HUES48 (cell line): ENCODE measurements around the gene SLC9A7.

Experiments
- H3K27ac ChIP-seq: one replicate; pipeline ENCODE4 v1.7.0; 2013; ENCODE audit warnings: low read depth, low read length, inconsistent platforms
- H3K27me3 ChIP-seq: 2 replicates; pipeline ENCODE4 v1.6.1; 2013; ENCODE audit warnings: mild to moderate bottlenecking, low read length; ENCODE audit not compliant: control insufficient read depth, insufficient read depth
- H3K36me3 ChIP-seq: 2 replicates; pipeline ENCODE4 v1.6.1; 2013; ENCODE audit warnings: low read length; ENCODE audit not compliant: control insufficient read depth, insufficient read depth
- H3K4me1 ChIP-seq: 2 replicates; pipeline ENCODE4 v1.6.1; 2013; ENCODE audit warnings: mild to moderate bottlenecking, low read length; ENCODE audit not compliant: control insufficient read depth, insufficient read depth
- H3K4me3 ChIP-seq: 2 replicates; pipeline ENCODE4 v1.5.1; 2013; ENCODE audit warnings: mild to moderate bottlenecking, low read depth, low read length
- H3K9ac ChIP-seq: 2 replicates; pipeline ENCODE4 v1.6.1; 2013; ENCODE audit warnings: mild to moderate bottlenecking, low read depth, low read length, moderate library complexity
- H3K9me3 ChIP-seq: 2 replicates; pipeline ENCODE4 v1.6.1; 2013; ENCODE audit warnings: low read length; ENCODE audit not compliant: control insufficient read depth, insufficient read depth

The SLC9A7 gene

DNA sequence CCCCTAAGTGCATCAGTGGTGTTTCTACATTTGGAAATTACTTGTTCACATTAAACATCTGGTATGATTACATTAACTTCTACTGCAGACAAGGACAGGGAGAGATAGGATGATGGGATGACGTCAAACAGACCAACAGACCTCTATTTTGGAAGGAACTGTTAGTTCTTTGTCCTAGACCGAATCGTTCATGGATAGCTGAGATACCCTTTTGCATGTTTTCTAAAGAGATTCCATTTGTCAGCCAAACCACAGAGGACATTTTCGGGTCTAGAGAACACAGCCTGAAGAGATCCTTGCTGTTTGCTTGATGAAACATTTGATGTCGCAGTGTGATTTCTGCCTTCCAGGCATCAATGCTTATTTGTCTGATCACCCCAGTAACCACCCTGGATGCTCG is 157.6 kb downstream of the SLC9A7 start:
- H3K9ac ChIP-seq, result no peak overlapping the region
- peaks cover 26% of the 10 kb centered on the region; the same call in 1 of the 2 replicates for H3K36me3 ChIP-seq
- no peaks in the 10 kb centered on the region for H3K4me1 ChIP-seq
- no peak overlapping the region for H3K4me3 ChIP-seq
- no peaks in the 10 kb centered on the region for H3K9me3 ChIP-seq
- H3K27ac ChIP-seq, result no peak overlapping the region
- no peaks in the 10 kb centered on the region for H3K27me3 ChIP-seq

DNA sequence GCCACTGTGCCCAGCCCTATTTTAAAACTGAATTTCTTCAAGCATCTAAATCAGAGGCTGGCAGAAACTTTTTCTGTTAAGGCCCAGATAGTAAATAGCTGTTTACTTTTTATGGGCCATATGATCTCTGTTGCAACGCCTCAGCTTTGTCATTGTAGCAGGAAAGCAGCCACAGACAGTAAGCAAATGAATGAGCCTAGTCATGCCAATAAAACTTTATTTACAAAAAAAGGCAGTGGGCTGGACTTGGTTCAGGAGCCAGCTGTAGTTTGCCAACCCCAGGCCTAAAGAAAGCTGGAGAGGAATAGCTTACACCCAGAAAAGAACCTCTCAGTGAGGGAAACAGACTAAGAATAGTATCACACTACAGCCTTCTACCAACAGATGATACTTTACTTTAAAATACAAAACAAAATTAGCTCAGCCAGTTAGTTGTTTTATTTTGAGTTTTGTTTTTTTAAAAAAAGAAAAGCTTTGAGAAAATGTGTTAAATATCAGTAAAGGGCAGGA is 159.8 kb downstream of the SLC9A7 start:
- Histone ChIP-seq H3K4me3 (no peak overlapping the region), H3K27ac (no peak overlapping the region), H3K27me3 (no peaks in the 10 kb centered on the region), H3K4me1 (no peaks in the 10 kb centered on the region), H3K9me3 (no peaks in the 10 kb centered on the region), H3K9ac (no peak overlapping the region), H3K36me3 (peaks cover 23% of the 10 kb centered on the region; the same call in 1 of the 2 replicates)

GRCh38 chrX:46597771-46598170 is 161.1 kb downstream of the SLC9A7 start:
- Histone ChIP-seq H3K27ac (no peak overlapping the region), H3K4me3 (no peak overlapping the region), H3K9me3 (no peaks in the 10 kb centered on the region), H3K27me3 (no peaks in the 10 kb centered on the region), H3K4me1 (no peaks in the 10 kb centered on the region), H3K36me3 (peaks cover 23% of the 10 kb centered on the region; the same call in 1 of the 2 replicates), H3K9ac (no peak overlapping the region)

DNA sequence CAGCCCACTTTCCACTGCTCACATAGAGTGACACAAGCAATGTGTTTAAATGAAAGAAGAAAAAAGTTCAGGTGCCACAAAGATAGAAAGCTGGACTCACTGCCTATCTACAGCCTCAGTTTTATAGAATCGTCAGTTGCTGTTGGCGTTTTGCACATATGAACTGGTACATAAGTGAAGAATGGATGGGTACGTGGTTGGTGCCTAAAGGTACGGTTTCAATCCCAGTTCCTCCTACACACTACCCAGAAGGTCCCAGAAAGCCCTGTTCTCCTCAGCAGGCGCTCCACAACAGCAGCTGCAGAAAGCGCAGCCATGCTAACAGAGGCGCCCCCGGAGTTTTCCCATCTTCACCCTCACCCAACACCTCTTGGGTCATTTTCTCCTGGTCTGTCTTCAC is 161.7 kb downstream of the SLC9A7 start:
- Histone ChIP-seq H3K9ac (no peak overlapping the region), H3K27ac (no peak overlapping the region), H3K36me3 (peaks cover 23% of the 10 kb centered on the region; the same call in 1 of the 2 replicates), H3K27me3 (no peaks in the 10 kb centered on the region), H3K4me1 (no peaks in the 10 kb centered on the region), H3K9me3 (no peaks in the 10 kb centered on the region), H3K4me3 (no peak overlapping the region)

DNA sequence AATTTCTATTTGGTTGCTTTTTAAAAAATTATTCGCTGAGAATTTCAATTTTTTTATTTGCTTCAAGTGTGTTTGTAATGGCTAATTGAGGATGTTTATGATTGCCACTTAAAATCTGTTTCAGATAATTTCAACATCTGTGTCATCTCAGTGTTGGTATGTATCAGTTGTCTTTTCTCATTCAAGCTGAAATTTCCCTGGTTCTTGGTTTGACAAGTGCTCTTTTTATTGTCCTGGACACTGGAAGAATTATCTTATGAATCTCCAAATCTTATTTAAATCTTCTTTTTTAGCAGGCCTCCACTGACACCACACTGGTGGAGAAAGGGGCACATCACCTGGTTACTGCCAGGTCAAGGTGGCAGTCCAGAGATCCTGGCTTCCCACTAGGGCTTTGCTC is 163.8 kb downstream of the SLC9A7 start:
- Histone ChIP-seq H3K27ac (no peak overlapping the region), H3K4me1 (no peaks in the 10 kb centered on the region), H3K4me3 (no peak overlapping the region), H3K36me3 (0 out of 2 replicates have a peak, but pooled peaks cover 8% of the 10 kb centered on the region), H3K9me3 (no peaks in the 10 kb centered on the region), H3K9ac (no peak overlapping the region), H3K27me3 (no peaks in the 10 kb centered on the region)

DNA sequence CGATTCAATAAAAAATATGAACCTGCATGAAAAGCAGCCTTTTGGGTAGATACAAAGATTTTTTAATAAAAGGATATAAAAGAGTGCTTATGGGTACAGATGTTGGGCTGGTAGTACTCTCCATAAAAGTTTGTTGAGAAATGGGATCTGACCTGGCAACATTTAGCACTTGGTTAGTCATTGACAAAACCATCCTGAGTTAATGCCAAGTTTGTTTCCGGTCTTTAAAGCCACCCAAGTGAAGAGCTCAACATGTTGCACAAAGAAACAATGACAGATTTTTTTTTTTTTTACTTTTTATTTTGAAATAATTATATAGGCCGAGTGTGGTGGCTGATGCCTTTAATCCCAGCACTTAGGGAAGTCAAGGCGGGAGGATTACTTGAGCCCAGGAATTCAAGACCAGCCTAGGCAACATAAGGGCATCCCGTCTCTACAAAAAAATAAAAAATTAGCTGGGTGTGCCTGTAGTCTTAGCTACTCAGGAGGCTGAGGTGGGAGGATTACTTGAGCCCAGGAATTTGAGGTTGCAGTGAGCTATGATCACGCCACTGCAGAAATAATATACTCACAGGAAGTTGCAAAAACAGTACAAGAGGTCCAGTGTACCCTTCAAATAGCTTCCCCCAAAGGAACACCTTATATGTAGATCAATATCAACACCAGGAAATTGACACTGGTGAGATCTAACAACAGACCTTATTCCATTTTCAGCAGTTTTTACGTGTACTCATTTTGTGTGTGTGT is 168.8 kb downstream of the SLC9A7 start:
- H3K4me3 ChIP-seq, result no peak overlapping the region
- H3K9ac ChIP-seq, result no peak overlapping the region
- no peak overlapping the region for H3K27ac ChIP-seq
- no peaks in the 10 kb centered on the region for H3K9me3 ChIP-seq
- no peaks in the 10 kb centered on the region for H3K27me3 ChIP-seq
- no peaks in the 10 kb centered on the region for H3K36me3 ChIP-seq
- H3K4me1 ChIP-seq, result peaks cover 26% of the 10 kb centered on the region

- Histone ChIP-seq H3K9ac (no peak overlapping the region), H3K9me3 (no peaks in the 10 kb centered on the region), H3K4me3 (peak overlapping the region; percentile 38; the same call in 1 of the 2 replicates), H3K36me3 (no peaks in the 10 kb centered on the region), H3K4me1 (peaks cover 39% of the 10 kb centered on the region), H3K27ac (peak overlapping the region; percentile 88), H3K27me3 (no peaks in the 10 kb centered on the region)
These were observed 170.7 kb downstream of the SLC9A7 start for GRCh38 chrX:46588263-46588662.

DNA sequence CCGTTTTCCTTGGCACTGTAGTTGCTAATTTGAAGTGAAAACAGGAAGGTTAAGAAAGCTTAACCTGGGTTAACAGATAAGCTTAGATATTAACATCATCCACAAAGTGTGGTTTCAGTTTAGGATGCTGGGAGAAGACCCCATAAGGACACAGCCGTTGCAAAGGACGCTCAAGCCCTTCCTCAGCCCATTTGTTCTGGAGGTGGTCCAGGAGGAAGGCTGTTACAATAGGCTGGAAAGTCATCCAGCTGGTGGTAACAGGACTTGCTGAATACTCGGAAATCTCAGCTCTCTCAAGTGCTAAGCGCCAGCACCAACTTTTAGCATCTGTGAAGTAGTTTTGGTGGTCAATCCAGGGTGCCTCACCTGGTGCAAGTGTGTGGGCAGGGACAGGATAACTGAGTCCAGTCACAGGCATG is 171.2 kb downstream of the SLC9A7 start:
- Histone ChIP-seq H3K9me3 (no peaks in the 10 kb centered on the region), H3K36me3 (no peaks in the 10 kb centered on the region), H3K27ac (peak overlapping the region; percentile 88), H3K4me3 (peak overlapping the region; percentile 38), H3K27me3 (no peaks in the 10 kb centered on the region), H3K4me1 (peaks cover 44% of the 10 kb centered on the region), H3K9ac (no peak overlapping the region)

GRCh38 chrX:46587158-46587557 is 171.8 kb downstream of the SLC9A7 start:
- Histone ChIP-seq H3K9ac (no peak overlapping the region), H3K4me3 (peak overlapping the region; percentile 38; the same call in 1 of the 2 replicates), H3K36me3 (no peaks in the 10 kb centered on the region), H3K4me1 (peaks cover 50% of the 10 kb centered on the region), H3K27ac (peak overlapping the region; percentile 88), H3K27me3 (no peaks in the 10 kb centered on the region), H3K9me3 (no peaks in the 10 kb centered on the region)

- Histone ChIP-seq H3K4me3 (no peak overlapping the region), H3K4me1 (peaks cover 54% of the 10 kb centered on the region), H3K36me3 (no peaks in the 10 kb centered on the region), H3K9ac (no peak overlapping the region), H3K27ac (no peak overlapping the region), H3K27me3 (no peaks in the 10 kb centered on the region), H3K9me3 (no peaks in the 10 kb centered on the region)
These were observed 174.2 kb downstream of the SLC9A7 start for GRCh38 chrX:46584736-46585135.

DNA sequence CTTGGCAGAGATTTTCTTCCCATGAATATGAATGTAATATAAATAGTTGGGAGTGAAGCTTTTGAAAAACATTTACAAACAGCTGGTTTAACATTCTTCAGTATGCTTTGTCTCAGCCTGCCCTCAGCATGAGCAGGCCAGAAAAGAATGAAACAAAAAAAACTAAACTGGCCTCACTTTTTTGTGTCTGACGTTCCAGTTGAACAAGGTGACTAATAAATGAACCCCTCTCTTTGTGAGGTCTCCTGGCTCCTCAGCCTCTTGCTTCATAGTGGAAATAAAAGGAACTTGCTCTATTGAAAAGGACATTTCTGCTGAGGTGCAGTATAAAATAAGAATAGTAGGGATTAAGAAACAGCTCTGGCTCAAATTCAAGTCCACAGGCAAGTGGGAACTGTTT is 176.0 kb downstream of the SLC9A7 start:
- Histone ChIP-seq H3K27me3 (no peaks in the 10 kb centered on the region), H3K9me3 (no peaks in the 10 kb centered on the region), H3K4me1 (peaks cover 43% of the 10 kb centered on the region), H3K36me3 (peaks cover under 1% of the 10 kb centered on the region; the same call in 1 of the 2 replicates), H3K9ac (no peak overlapping the region), H3K27ac (peak overlapping the region; percentile 62), H3K4me3 (no peak overlapping the region)
